HG03280 (cell line): Measurements from ENCODE around the gene NTM.
"Not testable (repeated sequence)": the region's sequence is repeated elsewhere in the genome, so short reads cannot be mapped to it uniquely, and the experiment has no call there.

Experiments
- ATAC-seq: cut with Tn5 transposase; IDR thresholded peaks from one replicate; pipeline ENCODE4 v1.9.1; 2021; ENCODE audit warnings: mild to moderate bottlenecking, moderate library complexity; ENCODE audit not compliant: unreplicated experiment

NTM gene

DNA sequence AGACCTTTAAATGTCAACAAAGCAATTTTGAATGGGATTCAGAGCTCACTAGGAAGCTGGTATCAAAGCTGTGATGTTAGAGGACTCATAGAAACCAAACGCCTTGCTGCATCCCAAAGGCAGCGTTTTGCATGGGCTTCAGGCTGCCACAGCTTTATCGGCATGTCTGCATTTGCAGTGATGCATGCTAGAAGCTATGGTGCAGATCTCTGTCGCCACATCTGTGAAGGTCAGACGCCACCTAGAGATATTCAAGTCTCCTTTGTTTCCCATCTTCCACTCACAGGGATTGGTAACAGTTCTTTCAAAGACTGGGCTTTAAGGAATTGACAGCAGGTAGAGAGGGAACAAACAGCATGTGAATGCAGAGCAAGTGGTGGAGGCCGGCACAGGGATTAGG lies 47.8 kb downstream of the NTM start:
- no peak for ATAC-seq

DNA sequence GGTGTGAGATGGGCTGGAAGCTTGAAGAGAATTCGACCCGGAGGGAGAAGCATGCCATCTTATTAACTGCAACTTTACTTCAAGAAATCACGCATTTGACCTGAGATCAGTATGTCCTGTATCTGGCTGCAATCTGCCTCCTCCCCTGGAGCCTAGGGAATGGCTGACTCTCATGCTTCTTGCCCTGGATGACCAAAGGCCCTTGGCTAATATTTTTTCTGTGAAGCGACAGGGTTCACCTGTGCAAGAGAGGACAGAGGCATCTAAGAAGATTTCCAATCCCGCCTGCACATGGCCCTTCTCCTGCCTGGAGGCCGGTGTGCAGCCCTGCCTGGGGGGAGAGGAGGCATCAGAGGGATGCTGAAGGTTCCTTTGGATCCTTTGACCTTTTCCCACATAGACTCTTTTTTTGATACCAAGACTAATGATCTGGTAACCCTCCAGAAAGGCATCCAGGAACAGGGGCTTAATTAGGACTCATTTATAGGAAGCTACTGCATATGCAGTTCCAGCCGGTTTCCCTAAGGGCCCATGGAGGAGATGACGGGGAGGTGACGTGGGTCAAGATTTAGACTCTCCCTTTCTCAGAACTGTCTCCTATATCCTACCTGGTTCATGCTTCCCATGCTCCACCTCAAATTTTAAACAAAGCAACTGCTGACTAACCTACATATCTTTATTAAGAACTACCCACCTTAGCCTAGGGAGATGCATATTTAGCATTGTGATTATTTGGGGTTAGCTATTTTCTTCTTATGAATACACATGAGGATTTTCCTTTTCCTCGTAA lies 50.8 kb downstream of the NTM start:
- ATAC-seq = no peak

DNA sequence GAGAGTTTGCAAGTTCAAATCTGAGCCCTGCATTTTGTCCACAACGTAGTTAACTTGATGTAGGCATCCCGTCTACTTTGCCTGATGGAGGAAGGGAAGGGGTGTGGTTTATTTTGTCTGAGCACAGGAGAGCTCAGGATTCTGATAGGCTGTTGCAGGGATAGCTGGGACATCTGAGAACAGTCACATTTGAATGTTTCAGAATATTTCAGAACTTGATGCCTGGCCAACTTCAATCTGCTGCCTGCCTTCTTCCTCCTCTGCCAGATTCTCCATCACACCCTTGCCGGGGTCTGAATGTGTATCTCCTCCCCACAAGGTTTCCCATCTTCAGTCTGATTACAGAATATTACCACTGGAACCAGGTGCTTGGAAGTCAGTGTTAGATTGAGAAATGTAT lies 51.6 kb downstream of the NTM start:
- ATAC-seq = no peak

DNA sequence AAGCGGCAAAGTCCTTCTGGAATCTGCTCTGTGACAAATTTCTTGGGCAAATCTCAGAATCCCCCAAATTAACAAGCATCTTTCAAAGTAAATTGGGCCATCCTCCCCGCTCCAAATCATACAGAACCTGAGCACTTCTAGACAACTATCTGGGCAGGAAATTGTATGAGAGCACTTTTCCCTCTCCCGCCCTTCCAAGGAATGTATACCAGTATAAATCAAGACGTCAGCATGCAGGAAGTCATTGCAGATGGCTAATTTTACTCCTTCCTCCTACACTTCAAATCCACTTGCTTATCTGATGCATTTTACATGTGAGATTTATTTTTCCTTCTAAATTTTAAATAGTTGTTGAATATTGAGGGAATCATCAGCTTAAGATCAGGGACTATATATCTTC lies 52.1 kb downstream of the NTM start:
- no peak for ATAC-seq

DNA sequence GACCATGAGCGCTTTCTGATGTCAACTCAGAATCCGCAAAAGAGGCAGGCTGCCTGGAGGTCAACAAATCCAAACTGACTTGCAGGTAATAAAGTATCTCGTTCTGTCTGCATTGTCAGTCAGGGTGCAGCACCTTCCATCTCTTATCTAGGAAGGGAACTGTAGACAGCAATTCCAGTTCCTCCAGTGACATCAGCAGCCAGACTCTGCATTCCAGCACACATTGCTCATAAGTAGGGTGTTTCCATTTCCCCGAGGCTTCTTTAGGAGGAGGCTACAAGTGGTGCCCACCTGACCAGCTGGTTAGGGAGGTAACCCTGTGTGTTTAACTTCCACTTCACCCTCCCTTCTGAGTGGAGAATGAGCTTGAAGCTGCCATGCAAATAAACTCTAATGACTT lies 53.3 kb downstream of the NTM start:
- ATAC-seq = no peak

DNA sequence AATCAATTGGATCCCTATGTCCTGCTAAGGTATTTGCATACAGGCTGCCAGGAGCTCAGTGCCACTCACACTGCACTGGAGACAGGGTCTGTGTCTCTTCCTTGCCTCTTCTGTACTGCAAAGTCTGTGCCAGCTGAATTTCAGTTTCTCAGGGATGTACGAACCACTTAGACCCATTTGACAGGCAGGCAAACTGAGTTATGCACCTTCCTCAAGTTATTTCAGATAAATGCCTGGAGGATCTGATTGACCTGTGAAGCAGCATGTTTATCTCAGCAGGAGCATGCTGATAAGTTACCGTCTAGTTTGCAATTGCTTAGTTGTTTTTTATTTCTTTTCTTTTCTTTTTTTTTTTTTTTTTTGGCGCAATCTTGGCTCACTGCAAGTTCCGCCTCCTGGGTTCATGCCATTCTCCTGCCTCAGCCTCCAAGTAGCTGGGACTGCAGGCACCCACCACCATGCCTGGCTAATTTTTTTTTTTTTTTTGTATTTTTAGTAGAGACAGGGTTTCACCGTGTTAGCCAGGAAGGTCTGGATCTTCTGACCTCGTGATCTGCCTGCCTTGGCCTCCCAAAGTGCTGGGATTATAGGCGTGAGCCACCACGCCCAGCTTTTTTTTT lies 54.0 kb downstream of the NTM start:
- not testable (repeated sequence) for ATAC-seq

DNA sequence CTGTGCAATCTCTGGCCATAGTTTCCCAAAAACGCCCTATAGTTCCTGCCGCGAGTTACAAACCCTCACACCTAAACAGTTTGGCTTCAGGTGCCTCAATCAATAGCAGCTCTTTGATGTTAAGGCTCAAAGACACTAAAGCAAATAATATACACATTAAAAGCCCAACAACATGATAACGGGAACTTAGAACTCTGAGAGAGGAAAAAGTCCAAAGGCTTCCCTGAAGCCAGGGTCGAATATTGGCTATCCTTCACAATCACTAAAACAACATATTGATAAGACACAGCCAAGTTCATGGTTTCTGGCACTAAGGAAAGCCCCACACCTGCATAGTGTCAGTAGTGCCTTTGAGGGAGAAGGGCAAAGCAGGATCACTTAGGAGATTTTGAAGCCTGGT lies 54.9 kb downstream of the NTM start:
- no peak for ATAC-seq

DNA sequence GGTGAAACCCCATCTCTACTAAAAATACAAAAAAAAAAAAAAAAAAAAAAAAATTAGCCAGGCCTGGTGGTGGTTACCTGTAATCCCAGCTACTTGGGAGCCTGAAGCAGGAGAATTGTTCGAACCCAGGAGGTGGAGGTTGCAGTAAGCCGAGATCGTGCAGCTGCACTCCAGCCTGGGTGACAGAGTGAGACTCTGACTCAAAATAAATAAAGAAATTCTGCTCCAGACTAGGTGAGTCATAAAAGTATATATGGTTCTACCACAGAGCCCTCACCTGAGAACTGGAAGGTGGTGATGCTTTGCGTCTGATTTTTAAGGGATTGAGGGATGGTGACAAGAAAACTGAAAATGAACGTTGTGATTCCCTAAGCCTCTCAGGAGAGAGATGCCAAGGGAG lies 58.4 kb downstream of the NTM start:
- ATAC-seq = no peak

DNA sequence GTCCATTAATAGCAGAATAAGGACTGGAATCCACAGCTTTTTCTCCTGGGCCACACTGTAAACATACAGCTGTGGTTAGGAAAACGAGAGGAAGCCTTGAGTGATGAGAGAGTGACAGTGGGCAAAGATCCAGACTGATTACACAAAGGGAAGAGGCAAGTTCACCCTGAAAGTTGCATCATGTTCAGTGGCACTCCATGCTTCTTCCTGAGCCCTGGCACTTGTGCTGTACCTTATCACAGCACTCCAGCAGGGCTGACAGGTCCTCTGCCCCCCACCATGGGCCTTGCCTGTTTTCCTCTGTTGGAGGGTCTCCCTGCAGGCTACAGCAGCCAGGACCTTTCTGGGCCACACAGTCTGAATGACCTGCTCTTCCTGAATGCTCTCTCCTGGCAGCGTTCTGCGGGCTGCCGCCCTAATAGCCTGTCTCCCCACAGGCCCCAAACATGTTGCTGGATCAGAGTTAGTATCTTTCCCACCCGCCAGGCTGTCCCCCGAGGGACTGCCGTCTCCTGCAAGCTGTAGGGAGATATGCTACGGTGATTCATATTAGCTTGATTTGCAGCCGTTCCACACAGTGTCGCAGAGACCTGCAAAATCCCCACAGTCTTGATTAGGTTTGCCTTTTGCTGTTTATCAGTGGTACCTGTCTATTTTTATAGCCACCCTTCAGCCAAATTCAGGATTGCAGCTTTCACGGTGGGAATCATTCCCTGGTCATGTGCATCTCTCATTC lies 60.2 kb downstream of the NTM start:
- ATAC-seq = no peak

DNA sequence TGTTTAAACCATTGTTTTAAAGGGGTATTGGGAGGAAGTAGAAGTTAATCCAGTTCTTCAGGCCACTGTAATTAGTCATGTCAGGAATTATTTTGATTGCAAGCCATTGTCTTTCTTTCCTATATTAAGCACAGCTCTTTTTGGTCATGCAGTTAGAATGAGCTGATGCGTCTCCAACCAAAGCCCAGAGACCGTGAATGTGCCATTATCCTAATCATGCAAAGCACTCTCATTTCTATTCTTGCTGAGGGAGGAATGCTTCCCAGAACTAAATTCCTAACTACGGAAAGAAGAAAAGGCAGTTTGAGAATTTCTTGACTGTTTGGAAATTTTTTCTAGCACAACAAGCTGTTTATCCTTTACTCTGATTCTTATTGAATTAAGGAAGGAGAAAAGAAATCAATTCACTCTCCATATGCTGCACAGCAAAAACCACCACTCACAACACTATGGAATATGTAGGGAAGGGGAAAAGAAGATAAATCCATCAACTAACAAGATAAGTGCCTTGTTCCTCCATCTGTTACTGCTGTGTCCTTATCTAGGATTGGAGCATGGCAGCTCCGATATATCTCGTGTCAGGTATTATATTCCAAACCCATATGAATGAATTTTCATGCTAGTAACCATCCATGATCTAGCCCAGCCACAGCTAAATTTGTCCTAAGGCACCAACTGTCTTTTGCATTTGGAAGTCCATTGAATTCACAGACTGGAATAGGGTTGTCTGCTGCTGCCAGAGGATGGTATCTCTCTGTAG lies 70.8 kb downstream of the NTM start:
- ATAC-seq = no peak

DNA sequence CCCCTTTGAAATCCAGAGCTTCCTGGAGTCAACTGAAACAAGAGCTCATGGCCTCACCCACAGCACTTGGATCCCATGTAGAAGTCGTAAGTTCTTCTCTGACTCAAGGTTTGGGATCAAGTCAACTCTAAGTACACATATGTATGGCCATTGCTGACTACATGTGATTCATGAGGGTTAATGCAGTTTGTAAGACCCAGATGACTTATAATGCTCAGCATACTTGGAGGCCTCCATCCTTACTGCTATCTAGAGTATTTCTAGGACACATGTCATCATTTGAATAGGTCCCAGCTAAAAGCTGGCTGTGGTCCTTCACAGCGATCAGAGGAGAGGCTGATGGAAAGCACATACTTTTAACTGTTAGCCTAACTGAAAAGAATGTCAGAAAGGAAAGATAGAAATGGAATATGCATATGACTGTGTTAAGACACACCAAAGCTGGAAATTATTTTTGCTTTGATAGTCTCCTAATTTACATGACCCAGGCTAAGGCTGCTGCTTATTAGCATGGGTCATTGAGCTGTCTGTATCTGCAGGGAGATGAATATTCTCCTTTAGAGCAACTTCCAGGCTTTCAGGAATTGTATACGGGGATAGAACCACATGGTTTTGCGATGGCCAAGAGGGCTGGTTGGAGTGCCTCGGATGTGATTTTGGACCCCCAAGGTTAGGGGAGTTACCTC lies 76.3 kb downstream of the NTM start:
- ATAC-seq = no peak

DNA sequence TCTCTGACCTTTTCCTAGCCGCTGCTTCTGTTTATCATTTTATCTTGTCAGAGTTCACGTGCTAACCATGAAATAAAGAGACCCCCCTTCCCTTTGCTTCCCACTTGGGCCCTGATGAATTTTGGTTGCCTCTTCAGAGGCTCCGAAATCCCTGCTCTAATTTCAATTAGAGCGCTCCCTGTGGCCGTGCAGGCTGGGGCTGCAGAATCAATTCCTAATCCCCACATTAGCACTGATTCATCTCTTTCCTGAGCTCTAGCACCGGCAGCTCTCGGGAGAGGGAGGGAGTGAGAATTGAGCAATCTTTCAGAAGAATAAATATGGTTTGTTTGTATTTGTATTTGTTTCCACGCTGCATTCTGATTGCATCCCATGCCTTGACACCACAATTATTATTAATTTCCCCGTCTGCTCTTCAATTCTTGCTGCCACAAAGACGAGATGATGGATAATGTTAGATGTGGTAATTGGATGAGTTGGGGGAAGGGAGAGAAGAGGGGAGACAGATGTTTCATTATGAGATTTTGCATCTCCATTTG lies 76.9 kb downstream of the NTM start:
- no peak for ATAC-seq

DNA sequence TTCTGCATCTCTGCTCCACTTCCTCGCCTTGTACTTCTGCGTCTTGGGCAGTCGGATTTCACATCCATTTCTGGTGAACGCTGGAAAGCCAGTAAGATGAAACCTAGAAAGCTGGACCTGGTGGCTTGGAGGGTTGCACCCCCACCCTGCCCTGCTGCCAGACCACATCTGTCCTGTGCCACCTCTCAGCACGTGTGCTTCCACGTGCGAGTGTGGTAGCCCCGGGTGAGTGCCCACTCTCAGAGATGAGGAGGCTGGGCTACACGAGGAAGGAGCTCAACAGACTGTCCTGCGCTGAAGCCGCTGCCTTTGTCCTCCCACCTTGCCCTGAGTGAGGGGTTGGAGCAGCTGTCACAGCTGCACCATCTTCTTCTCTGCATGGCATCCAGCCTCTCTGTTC lies 77.5 kb downstream of the NTM start:
- no peak for ATAC-seq

DNA sequence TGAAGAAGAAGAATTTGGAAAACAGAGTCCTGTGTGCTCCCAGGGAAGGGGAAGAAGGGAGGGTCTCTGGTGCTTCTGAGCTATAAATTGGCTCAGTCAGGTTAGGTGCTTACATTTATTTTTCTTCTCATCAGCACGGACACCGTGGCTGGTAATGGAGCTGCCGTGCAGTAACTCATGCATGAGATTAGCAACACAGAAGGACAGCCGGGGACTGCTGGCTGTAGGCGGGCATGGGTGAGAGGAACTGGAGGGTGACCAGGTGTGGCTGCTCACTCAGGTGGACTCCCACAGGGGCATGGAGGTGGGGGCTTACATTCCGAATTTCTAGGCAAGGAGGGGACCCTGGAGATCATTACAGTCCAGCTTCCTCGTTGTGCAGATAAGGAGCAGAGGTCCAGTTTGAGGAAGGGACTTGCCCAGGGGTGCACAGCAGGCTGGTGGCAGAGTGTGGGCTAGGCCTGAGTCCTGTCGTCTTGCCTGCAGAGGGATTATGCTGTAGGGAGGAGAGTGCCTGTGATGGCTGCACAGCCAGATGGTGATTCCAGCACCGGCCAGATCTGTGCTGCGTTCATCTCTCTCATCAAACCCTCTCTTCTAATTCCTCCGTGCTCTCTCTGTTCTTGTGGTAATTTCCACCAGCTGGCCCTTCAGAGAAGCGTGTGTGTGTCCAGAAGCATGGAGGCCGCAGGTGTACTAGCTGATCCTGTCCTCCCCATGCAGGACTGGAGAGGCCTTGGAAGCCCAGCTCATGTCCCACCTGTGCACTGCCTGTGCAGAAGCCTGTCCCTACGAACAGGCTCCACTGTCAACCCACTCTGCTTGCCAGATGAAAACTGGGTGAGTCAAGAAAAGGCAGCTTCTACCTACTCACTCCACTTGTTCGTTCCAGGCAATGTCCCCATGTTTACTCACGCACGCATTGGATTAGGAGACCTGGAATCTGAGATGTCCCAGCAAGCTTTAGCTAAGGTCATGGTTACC lies 78.9 kb downstream of the NTM start:
- ATAC-seq = no peak

DNA sequence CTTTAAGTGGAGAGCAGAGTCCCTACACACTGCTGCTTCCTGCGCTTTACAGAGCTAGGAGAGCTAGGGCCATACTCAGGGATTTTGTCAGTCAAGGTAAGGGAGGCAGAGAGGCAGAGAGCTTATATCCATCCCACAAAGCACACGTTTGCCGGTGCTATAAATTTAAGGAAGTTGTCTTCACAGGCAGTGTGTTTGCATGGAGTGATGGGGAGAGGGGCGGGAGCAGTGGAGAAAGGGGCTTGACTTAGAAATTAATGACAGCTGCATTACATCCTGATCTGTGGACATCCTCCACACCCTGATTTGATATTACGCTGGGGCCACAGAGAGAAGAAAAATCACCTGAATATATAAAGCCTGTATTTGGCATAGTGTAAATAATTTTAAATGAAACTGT lies 84.1 kb downstream of the NTM start:
- no peak for ATAC-seq

DNA sequence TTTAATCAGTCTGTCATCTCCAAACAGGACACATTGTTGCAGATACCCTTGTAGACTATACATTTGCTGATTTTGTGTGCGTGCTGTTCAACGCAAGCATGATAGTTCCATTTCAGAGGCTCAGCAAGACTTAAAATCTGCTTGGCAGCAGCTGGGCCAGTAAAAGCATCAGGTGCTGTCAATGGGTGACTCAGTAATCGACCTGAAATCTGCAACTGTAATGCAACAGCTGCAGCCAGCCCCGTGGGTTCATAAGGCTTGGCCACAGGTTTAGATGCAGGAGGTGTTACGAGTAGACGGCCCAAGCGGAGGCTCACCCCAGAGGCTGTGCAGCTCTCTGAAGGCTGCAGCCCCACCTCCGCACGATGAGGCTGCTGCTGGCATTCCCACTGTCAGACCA lies 84.6 kb downstream of the NTM start:
- ATAC-seq = no peak

DNA sequence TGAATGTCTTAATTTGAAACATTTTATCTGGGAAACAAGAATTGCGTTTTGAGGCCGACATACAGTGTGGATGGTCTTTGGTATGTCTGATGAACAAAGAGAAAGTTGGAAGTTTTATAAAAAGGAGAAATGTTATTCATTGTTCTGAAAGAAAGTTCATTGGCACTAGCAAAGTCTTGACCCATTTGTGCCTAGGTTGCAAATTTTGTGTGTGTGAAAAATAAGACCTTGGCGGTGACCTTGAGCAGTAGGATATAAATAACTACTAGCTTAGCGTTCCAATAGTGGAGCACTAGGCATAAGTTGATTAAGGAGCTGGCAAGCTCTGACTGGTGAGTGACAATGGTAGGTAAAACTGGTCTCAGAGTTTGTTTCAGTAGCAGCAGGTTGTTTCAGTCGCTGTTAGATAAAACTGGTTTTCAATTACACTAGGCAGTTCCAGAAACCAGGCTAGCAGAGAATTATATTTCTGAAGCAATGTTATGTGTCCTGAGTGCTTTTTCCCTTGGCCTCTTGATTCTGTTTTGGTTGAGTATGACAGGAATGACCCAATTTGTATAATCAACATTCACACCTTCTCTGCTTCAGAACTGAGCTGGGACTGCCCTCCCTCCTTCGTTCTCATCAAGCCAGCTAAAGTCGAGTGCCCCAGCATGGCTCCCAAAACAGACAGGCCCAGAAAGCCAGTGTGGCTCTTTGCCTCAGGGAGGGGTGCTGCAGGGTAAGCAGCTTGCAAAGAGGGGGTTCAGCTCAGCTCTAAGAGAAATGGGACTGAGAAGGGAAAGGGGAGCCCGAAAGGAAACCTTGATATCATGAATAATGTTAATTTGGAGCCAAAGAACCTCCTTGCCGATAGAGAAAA lies 85.7 kb downstream of the NTM start:
- ATAC-seq = no peak

DNA sequence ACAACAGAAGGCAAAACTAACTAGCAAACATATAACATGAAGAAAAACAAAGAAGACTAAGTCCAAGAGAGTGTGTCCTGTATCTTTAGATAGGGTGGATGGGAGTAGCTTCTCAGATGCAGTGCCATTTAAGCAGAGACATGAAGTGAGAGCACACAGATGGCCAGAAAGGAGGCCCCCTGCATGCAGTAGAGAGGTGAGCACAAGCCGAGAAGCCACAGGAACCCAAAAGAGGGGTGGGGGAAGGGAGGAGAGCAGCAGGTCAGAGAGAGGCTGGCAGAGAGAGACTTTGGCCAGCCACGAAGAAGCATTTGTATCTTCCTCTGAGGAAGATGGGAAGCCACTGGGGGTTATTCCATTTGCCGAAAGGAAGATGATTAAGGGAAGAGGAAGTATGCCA lies 86.7 kb downstream of the NTM start:
- ATAC-seq = no peak
